Neuron (in vitro differentiated cells): Measurements from ENCODE around the gene CXCL9.
"Not testable (repeated sequence)": the region's sequence is repeated elsewhere in the genome, so short reads cannot be mapped to it uniquely, and the experiment has no call there.

Source experiments
- H2AFZ ChIP-seq: one replicate; pipeline ENCODE4 v1.6.1; 2013; ENCODE audit warnings: low read depth, mild to moderate bottlenecking, inconsistent platforms, low read length, moderate library complexity
- H3K27me3 ChIP-seq: one replicate; pipeline ENCODE4 v1.6.1; 2013; ENCODE audit warnings: low read length; ENCODE audit not compliant: insufficient read depth
- H3K36me3 ChIP-seq: one replicate; pipeline ENCODE4 v1.6.1; 2013; ENCODE audit warnings: low read length; ENCODE audit not compliant: insufficient read depth
- H3K4me1 ChIP-seq: one replicate; pipeline ENCODE4 v1.6.1; 2013; ENCODE audit warnings: low read length; ENCODE audit not compliant: insufficient read depth
- H3K4me3 ChIP-seq: 2 replicates; pipeline ENCODE4 v1.5.1; 2013; ENCODE audit warnings: mild to moderate bottlenecking, low read length, moderate library complexity
- H3K9me3 ChIP-seq: one replicate; pipeline ENCODE4 v1.6.1; 2013; ENCODE audit warnings: low read length

The CXCL9 gene

GRCh38 chr4:75973766-75974165, 33.5 kb downstream of the CXCL9 start:
- peaks cover 2% of the 10 kb centered on the region for H3K9me3 ChIP-seq
- H2AFZ ChIP-seq, result no peak overlapping the region
- no peaks in the 10 kb centered on the region for H3K4me1 ChIP-seq
- peaks cover 88% of the 10 kb centered on the region for H3K36me3 ChIP-seq
- no peak overlapping the region for H3K4me3 ChIP-seq
- H3K27me3 ChIP-seq, result no peaks in the 10 kb centered on the region

GRCh38 chr4:75968084-75968483, 39.2 kb downstream of the CXCL9 start:
- H3K4me3 ChIP-seq, result no peak overlapping the region
- no peak overlapping the region for H2AFZ ChIP-seq
- peaks cover 86% of the 10 kb centered on the region for H3K36me3 ChIP-seq
- H3K4me1 ChIP-seq, result no peaks in the 10 kb centered on the region
- H3K9me3 ChIP-seq, result peaks cover 11% of the 10 kb centered on the region
- H3K27me3 ChIP-seq, result no peaks in the 10 kb centered on the region

GRCh38 chr4:75963558-75963957, 43.8 kb downstream of the CXCL9 start:
- H2AFZ ChIP-seq, result no peak overlapping the region
- H3K4me3 ChIP-seq, result no peak overlapping the region
- no peaks in the 10 kb centered on the region for H3K27me3 ChIP-seq
- no peaks in the 10 kb centered on the region for H3K4me1 ChIP-seq
- H3K36me3 ChIP-seq, result peaks cover 76% of the 10 kb centered on the region
- peaks cover 11% of the 10 kb centered on the region for H3K9me3 ChIP-seq

- H3K4me1 ChIP-seq, H2AFZ ChIP-seq, H3K27me3 ChIP-seq, H3K4me3 ChIP-seq: not testable (repeated sequence)
- peaks cover 11% of the 10 kb centered on the region for H3K9me3 ChIP-seq
- H3K36me3 ChIP-seq, result peaks cover 76% of the 10 kb centered on the region
Observed at GRCh38 chr4:75962072-75962471, 45.2 kb downstream of the CXCL9 start.

- peaks cover 72% of the 10 kb centered on the region for H3K36me3 ChIP-seq
- H3K9me3 ChIP-seq, H2AFZ ChIP-seq, H3K27me3 ChIP-seq, H3K4me1 ChIP-seq, H3K4me3 ChIP-seq: not testable (repeated sequence)
Observed at GRCh38 chr4:75958546-75958945, 48.8 kb downstream of the CXCL9 start.

- not testable (repeated sequence) for H3K4me3 ChIP-seq, H2AFZ ChIP-seq, H3K9me3 ChIP-seq, H3K4me1 ChIP-seq, H3K27me3 ChIP-seq
- H3K36me3 ChIP-seq, result peaks cover 83% of the 10 kb centered on the region
Observed at GRCh38 chr4:75954811-75955210, 52.5 kb downstream of the CXCL9 start.

GRCh38 chr4:75953509-75953908, 53.8 kb downstream of the CXCL9 start:
- Histone ChIP-seq H3K4me1 (no peaks in the 10 kb centered on the region), H3K27me3 (no peaks in the 10 kb centered on the region), H3K9me3 (no peaks in the 10 kb centered on the region), H2AFZ (no peak overlapping the region), H3K36me3 (peaks cover 82% of the 10 kb centered on the region), H3K4me3 (no peak overlapping the region)
